K562 (cell line): ENCODE data around the gene DTYMK. TPM values are rescaled to one million over a fixed set of nuclear protein-coding genes. Genes with fewer than 3 reads are reported as not detected.

Source experiments
- ATAC-seq: fragments of 200-7000 bp; cut with Tn5 transposase; 3 replicates; pipeline ENCODE4 v1.9.1; 2020; ENCODE audit warnings: moderate library complexity
- BruUV-seq: library from RNA; stranded (reverse); fragments of 400-500 nt; replicated peaks from 2 replicates; lab custom pipeline; 2021; lab: Mats Ljungman, UMichigan
- CTCF ChIA-PET: fragments of 300-600 bp; formaldehyde crosslinking; extraction: SDS; loops from one replicate; lab custom pipeline; 2021; ENCODE audit warnings: low intra/inter-chr PET ratio; lab: Yijun Ruan, JAX
- POLR2A ChIA-PET: fragments of 300-600, 350-650 bp; sonication (Branson Sonifier 250); formaldehyde crosslinking; extraction: SDS; loops from one replicate; lab custom pipeline; 2021; ENCODE audit warnings: antibody characterized with exemption, inconsistent platforms; lab: Yijun Ruan, JAX
- DNase-seq, 4 experiments: peaks; one replicate each; pipeline versions ENCODE4 v3.0.0 to v3.0.0-alpha.2; 2011 to 2018; ENCODE audit warnings: low spot score in 3 of 4, mixed read lengths in 3 of 4; ENCODE audit errors: extremely low read depth in 1 of 4
- FAIRE-seq: peaks from 2 replicates; lab custom pipeline; 2011; peaks lifted over from hg19 to GRCh38; lab: Jason Lieb, UNC
- H2AFZ ChIP-seq: 2 replicates; pipeline ENCODE4 v1.6.0; 2011; ENCODE audit warnings: low read depth, low read length, control low read depth, inconsistent platforms
- H3K27ac ChIP-seq: fragments of 200-600 bp; 3 replicates; pipeline ENCODE4 v1.8.0; 2011; ENCODE audit warnings: low read depth, mild to moderate bottlenecking, control low read depth, inconsistent platforms, low read length, moderate library complexity, mixed read lengths; ENCODE audit errors: extremely low read depth
- H3K27me3 ChIP-seq, 2 experiments: fragments of 300-600 bp in 1 of 2; 2 replicates in 1 of 2; 3 replicates in 1 of 2; pipeline versions ENCODE4 v1.6.0 to v1.8.0; 2011; ENCODE audit warnings: inconsistent platforms in 2 of 2, low read length in 2 of 2, mild to moderate bottlenecking in 1 of 2, mixed read lengths in 1 of 2, moderate library complexity in 1 of 2; ENCODE audit not compliant: control insufficient read depth in 2 of 2, insufficient read depth in 2 of 2
- H3K36me3 ChIP-seq: fragments of 300-600 bp; 3 replicates; pipeline ENCODE4 v1.8.0; 2011; ENCODE audit warnings: mild to moderate bottlenecking, low read length, inconsistent platforms; ENCODE audit not compliant: control insufficient read depth, insufficient read depth
- H3K4me1 ChIP-seq, 2 experiments: fragments of 200-600 bp in 1 of 2; replicated peaks in 1 of 2; 2 replicates in 1 of 2; 3 replicates in 1 of 2; pipeline versions ENCODE4 v1.5.1 to v1.8.0; 2011; ENCODE audit warnings: inconsistent platforms in 2 of 2, low read length in 2 of 2, mild to moderate bottlenecking in 1 of 2, mixed read lengths in 1 of 2, moderate library complexity in 1 of 2; ENCODE audit not compliant: control insufficient read depth in 2 of 2, insufficient read depth in 2 of 2
- H3K4me2 ChIP-seq: 2 replicates; pipeline ENCODE4 v1.6.1; 2011; ENCODE audit warnings: low read length, control low read depth, inconsistent platforms, mixed read lengths; ENCODE audit not compliant: insufficient read depth
- H3K4me3 ChIP-seq: fragments of 200-600 bp; sonication (generic), shearing (Covaris generic); 2 replicates; pipeline ENCODE4 v1.5.1; 2016; ENCODE audit warnings: control low read depth, inconsistent platforms
- H3K79me2 ChIP-seq: fragments of 200-600 bp; 3 replicates; pipeline ENCODE4 v1.8.0; 2011; ENCODE audit warnings: low read length, inconsistent platforms; ENCODE audit not compliant: control insufficient read depth, insufficient read depth
- H3K9ac ChIP-seq, 2 experiments: 2 replicates each; pipeline versions ENCODE4 v1.6.0 to v1.6.1; 2011; ENCODE audit warnings: low read depth in 2 of 2, low read length in 2 of 2, control low read depth in 1 of 2, inconsistent platforms in 1 of 2, mild to moderate bottlenecking in 1 of 2, mixed read lengths in 1 of 2; ENCODE audit not compliant: insufficient read depth in 1 of 2
- H3K9me1 ChIP-seq: one replicate; pipeline ENCODE4 v1.6.0; 2011; ENCODE audit warnings: inconsistent platforms, mild to moderate bottlenecking, low read length, moderate library complexity; ENCODE audit not compliant: control insufficient read depth, insufficient read depth
- H3K9me3 ChIP-seq: replicated peaks from 2 replicates; pipeline ENCODE4 v1.5.1; 2011; ENCODE audit warnings: low read depth, low read length, inconsistent platforms; ENCODE audit not compliant: control insufficient read depth, insufficient read depth
- H4K20me1 ChIP-seq: replicated peaks from 2 replicates; pipeline ENCODE4 v1.6.1; 2011; ENCODE audit warnings: low read length, inconsistent platforms, mixed read lengths; ENCODE audit not compliant: control insufficient read depth, insufficient read depth
- FIP1L1 ChIP-seq: fragments of 200-400 bp; formaldehyde crosslinking; IDR thresholded peaks from 2 replicates; pipeline ENCODE4 v1.6.1; 2018; ENCODE audit warnings: mild to moderate bottlenecking, low read depth, low read length; ENCODE audit not compliant: poor library complexity, severe bottlenecking
- RHOXF2B ChIP-seq: fragments of 250-450 bp; sonication (Bioruptor Pico); conservative IDR thresholded peaks from 2 replicates; pipeline ENCODE4 v1.5.1; 2021
- RNF2 ChIP-seq: sonication (generic); IDR thresholded peaks from 2 replicates; pipeline ENCODE4 v1.6.1; 2016
- SMARCA5 ChIP-seq: fragments of 450-650 bp; IDR thresholded peaks from 2 replicates; pipeline ENCODE4 v1.6.1; 2016
- TAL1 ChIP-seq: fragments of 450-650 bp; IDR thresholded peaks from 2 replicates; pipeline ENCODE4 v1.6.1; 2016; ENCODE audit warnings: mild to moderate bottlenecking
- WHSC1 ChIP-seq: IDR thresholded peaks from one replicate; pipeline ENCODE4 v1.6.1; 2012; ENCODE audit warnings: low read length, control low read depth, inconsistent platforms
- ZNF347 ChIP-seq: fragments of 450-650 bp; formaldehyde crosslinking; IDR thresholded peaks from 2 replicates; pipeline ENCODE4 v1.4.0; 2020; ENCODE audit warnings: low read depth, mild to moderate bottlenecking, moderate library complexity
- WGBS: fragments of 100-300 bp; shearing (Covaris generic); methylation state at CpG from one replicate; pipeline ENCODE4 v1.1.6; 2016; ENCODE audit warnings: low coverage, mixed read lengths; ENCODE audit not compliant: insufficient coverage; ENCODE audit errors: missing lambda C conversion rate; 5-methylcytosine and 5-hydroxymethylcytosine counted together
- in situ Hi-C: fragments of 300-500 bp; cut with MboI; formaldehyde crosslinking; loops from 4 replicates; pipeline ENCODE4 v1.15.0; 2018; ENCODE audit warnings: inconsistent platforms, mixed read lengths
- intact Hi-C: fragments of 100-400 bp; cut with micrococcal nuclease; formaldehyde crosslinking; loops from 2 replicates; pipeline ENCODE4 v1.14.2; 2022
- polyA plus RNA-seq, 8 experiments: library from polyadenylated mRNA; depleted of rRNA in 4 of 8; stranded (reverse) in 5 of 8; unstranded in 3 of 8; fragments of >200 nt; fragmentation: Nextera tagmentation in 2 of 8; fragmentation: Illumina TruSeq in 1 of 8; extraction: Ambion mirVana in 2 of 8; extraction: Trizol in 1 of 8; gene quantifications; 2 replicates each; pipeline versions ENCODE4 v1.2.1 to v1.2.3, GENCODE V29; 2011 to 2014; ENCODE audit warnings: inconsistent platforms in 1 of 8, missing spikeins in 1 of 8
- total RNA-seq, 7 experiments: library from RNA; depleted of rRNA in 6 of 7; stranded (reverse); fragments of >200 nt in 6 of 7; fragmentation: Illumina TruSeq in 2 of 7; extraction: Trizol in 2 of 7; gene quantifications; 2 replicates each; pipeline versions ENCODE4 v1.2.1 to v1.2.3, GENCODE V29; 2011 to 2021; ENCODE audit warnings: low replicate concordance in 1 of 7
- TF ChIP-seq, protein P1 (sequence below): fragments of 450-650 bp; IDR thresholded peaks from 2 replicates; pipeline ENCODE4 v1.6.1; 2016; ENCODE audit warnings: missing biosample characterization, missing genetic modification characterization
- TF ChIP-seq, protein P2 (sequence below): fragments of 250-450 bp; sonication (Bioruptor Pico); IDR thresholded peaks from 2 replicates; pipeline ENCODE4 v1.9.0; 2021; ENCODE audit warnings: mild to moderate bottlenecking
- TF ChIP-seq, protein P3 (sequence below): fragments of 450-650 bp; formaldehyde crosslinking; IDR thresholded peaks from 2 replicates; pipeline ENCODE4 v1.4.0; 2022; ENCODE audit warnings: missing genetic modification characterization

Gene DTYMK
- total and polyA plus RNA-seq, 9 of the 15 experiments (the other 6 are each of a cell fraction or from before 2014, with no cell fraction given), result 8.2 to 85.0 (median 47.9) TPM

DNA sequence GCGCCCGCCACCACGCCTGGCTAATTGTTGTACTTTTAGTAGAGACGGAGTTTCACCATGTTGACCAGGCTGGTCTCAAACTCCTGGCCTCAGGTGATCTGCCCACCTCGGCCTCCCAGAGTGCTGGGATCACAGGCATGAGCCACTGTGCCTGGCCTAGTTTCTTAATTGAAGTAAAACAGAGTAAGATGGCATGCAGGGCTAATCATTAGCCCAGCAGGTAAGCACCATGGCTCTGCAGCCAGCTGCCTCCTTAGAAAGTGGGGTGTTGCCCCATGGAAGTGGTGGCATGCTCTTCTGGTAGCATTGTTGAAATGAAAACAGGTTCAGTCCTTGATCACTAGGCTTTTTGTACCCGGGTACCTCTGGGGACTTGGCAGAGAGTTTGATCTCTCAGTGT lies 36.7 kb downstream of the DTYMK start (continued):
- TF ChIP-seq, protein P1, sequence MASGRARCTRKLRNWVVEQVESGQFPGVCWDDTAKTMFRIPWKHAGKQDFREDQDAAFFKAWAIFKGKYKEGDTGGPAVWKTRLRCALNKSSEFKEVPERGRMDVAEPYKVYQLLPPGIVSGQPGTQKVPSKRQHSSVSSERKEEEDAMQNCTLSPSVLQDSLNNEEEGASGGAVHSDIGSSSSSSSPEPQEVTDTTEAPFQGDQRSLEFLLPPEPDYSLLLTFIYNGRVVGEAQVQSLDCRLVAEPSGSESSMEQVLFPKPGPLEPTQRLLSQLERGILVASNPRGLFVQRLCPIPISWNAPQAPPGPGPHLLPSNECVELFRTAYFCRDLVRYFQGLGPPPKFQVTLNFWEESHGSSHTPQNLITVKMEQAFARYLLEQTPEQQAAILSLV (tag), result no peak
- no peak for TF ChIP-seq FIP1L1

DNA sequence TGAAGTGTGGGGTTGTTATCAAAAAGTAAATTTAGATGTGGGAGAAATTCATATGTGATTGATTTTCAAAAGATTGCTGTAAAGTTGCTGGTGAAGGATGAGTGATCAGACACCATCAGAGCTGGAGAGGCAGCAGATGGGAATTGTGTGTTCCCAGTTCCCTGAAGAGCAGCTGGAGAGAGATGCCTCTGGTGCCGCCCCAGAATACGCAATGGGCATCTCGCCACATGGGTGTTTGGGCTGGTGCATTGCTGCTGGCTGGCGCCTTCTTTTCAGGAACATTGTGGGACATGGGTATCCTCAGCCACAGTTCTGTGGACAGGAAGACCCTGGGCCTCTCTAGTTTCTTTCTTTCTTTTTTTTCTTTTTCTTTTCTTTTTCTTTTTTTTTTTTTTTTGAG lies 37.2 kb downstream of the DTYMK start:
- Histone ChIP-seq H3K4me2 (no peak overlapping the region), H4K20me1 (peaks cover 3% of the 10 kb centered on the region; the same call in 1 of the 2 replicates), H3K27me3 (no peaks in the 10 kb centered on the region), H3K79me2 (peaks cover 30% of the 10 kb centered on the region), H3K9ac (no peak overlapping the region), H3K9me3 (no peaks in the 10 kb centered on the region), H3K36me3 (peaks cover 35% of the 10 kb centered on the region; the same call in 1 of the 3 replicates), H2AFZ (no peak overlapping the region), H3K4me1 (peaks cover 0 to 3% of the 10 kb centered on the region in 2 experiments; a peak in 2 of 5 replicates), H3K4me3 (no peak overlapping the region), H3K27ac (no peak overlapping the region), H3K9me1 (no peaks in the 10 kb centered on the region)
- in situ Hi-C loops (no loop called here), intact Hi-C loops (no loop called here)
- TF ChIP-seq WHSC1, result no peak
- no peak for TF ChIP-seq SMARCA5
- TF ChIP-seq, protein P2, sequence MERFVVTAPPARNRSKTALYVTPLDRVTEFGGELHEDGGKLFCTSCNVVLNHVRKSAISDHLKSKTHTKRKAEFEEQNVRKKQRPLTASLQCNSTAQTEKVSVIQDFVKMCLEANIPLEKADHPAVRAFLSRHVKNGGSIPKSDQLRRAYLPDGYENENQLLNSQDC (CRISPR knock-in tag), result no peak
- no peak for TF ChIP-seq ZNF347 (CRISPR knock-in tag)
- TF ChIP-seq, protein P3, sequence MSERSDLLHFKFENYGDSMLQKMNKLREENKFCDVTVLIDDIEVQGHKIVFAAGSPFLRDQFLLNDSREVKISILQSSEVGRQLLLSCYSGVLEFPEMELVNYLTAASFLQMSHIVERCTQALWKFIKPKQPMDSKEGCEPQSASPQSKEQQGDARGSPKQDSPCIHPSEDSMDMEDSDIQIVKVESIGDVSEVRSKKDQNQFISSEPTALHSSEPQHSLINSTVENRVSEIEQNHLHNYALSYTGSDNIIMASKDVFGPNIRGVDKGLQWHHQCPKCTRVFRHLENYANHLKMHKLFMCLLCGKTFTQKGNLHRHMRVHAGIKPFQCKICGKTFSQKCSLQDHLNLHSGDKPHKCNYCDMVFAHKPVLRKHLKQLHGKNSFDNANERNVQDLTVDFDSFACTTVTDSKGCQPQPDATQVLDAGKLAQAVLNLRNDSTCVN (CRISPR knock-in tag), result no peak
- no peak for TF ChIP-seq RHOXF2B (CRISPR knock-in tag)
- no peak for TF ChIP-seq RNF2
- no peak for TF ChIP-seq TAL1
- ChIA-PET CTCF (interaction anchor here (0.7 kb wide), 1 partner anchor 361 kb away, joined by 3 read pairs; no protein-coding TSS in a partner anchor), POLR2A (interaction anchor here (1.1 kb wide), 1 partner anchor 11 kb away, joined by 5 read pairs; no protein-coding TSS in a partner anchor)
- DNase-seq (no peak), ATAC-seq (no peak), FAIRE-seq (no peak)
- no TSS peak for BruUV-seq
- WGBS, result 92% methylated on average over 4 of the region's 4 CpGs
